Measurements from ENCODE around the gene SHB.

SHB gene

GRCh38 chr9:37960631-37961030, 108.4 kb downstream of the SHB start:
- Histone ChIP-seq H3K27ac (ENCODE audit: low read length) (no peak overlapping the region), H3K9me3 (ENCODE audit: insufficient read depth, low read length) (no peaks in the 10 kb centered on the region), H3K4me2 (ENCODE audit: low read length) (no peak overlapping the region), H3K4me3 (ENCODE audit: low read length) (no peak overlapping the region), H4K20me1 (ENCODE audit: insufficient read depth, low read length) (no peaks in the 10 kb centered on the region), H3K4me1 (ENCODE audit: low read length) (peaks cover 14% of the 10 kb centered on the region), H3K79me2 (ENCODE audit: low read length) (no peaks in the 10 kb centered on the region), H2AFZ (ENCODE audit: low read depth, low read length) (no peak overlapping the region), H3K36me3 (replicated peaks; ENCODE audit: low read depth, low read length) (no peaks in the 10 kb centered on the region), H3K27me3 (ENCODE audit: low read depth, low read length) (no peaks in the 10 kb centered on the region), H3K9ac (ENCODE audit: low read length) (no peak overlapping the region)
- TF ChIP-seq CTCF (IDR thresholded peaks at IDR 0.05; ENCODE audit: low read depth, low read length), result no peak
- no peak for TF ChIP-seq EZH2phosphoT487 (IDR thresholded peaks at IDR 0.05; ENCODE audit: low read depth)

- Histone ChIP-seq H3K9ac (ENCODE audit: low read length) (no peak overlapping the region), H3K79me2 (ENCODE audit: low read length) (no peaks in the 10 kb centered on the region), H3K27me3 (ENCODE audit: low read depth, low read length) (no peaks in the 10 kb centered on the region), H3K4me2 (ENCODE audit: low read length) (no peak overlapping the region), H3K4me1 (ENCODE audit: low read length) (peaks cover 19% of the 10 kb centered on the region), H2AFZ (ENCODE audit: low read depth, low read length) (no peak overlapping the region), H3K9me3 (ENCODE audit: insufficient read depth, low read length) (no peaks in the 10 kb centered on the region), H4K20me1 (ENCODE audit: insufficient read depth, low read length) (no peaks in the 10 kb centered on the region), H3K36me3 (replicated peaks; ENCODE audit: low read depth, low read length) (no peaks in the 10 kb centered on the region), H3K27ac (ENCODE audit: low read length) (no peak overlapping the region), H3K4me3 (ENCODE audit: low read length) (no peak overlapping the region)
- TF ChIP-seq EZH2phosphoT487 (IDR thresholded peaks at IDR 0.05; ENCODE audit: low read depth) (no peak), CTCF (IDR thresholded peaks at IDR 0.05; ENCODE audit: low read depth, low read length) (no peak)
Measured at GRCh38 chr9:37959976-37960375, 109.1 kb downstream of the SHB start.

GRCh38 chr9:37958154-37958553, 110.9 kb downstream of the SHB start:
- Histone ChIP-seq H3K9ac (ENCODE audit: low read length) (no peak overlapping the region), H3K36me3 (replicated peaks; ENCODE audit: low read depth, low read length) (peaks cover under 1% of the 10 kb centered on the region), H3K9me3 (ENCODE audit: insufficient read depth, low read length) (no peaks in the 10 kb centered on the region), H3K4me3 (ENCODE audit: low read length) (no peak overlapping the region), H3K27me3 (ENCODE audit: low read depth, low read length) (no peaks in the 10 kb centered on the region), H4K20me1 (ENCODE audit: insufficient read depth, low read length) (no peaks in the 10 kb centered on the region), H2AFZ (ENCODE audit: low read depth, low read length) (no peak overlapping the region), H3K27ac (ENCODE audit: low read length) (no peak overlapping the region), H3K4me1 (ENCODE audit: low read length) (peaks cover 37% of the 10 kb centered on the region), H3K79me2 (ENCODE audit: low read length) (no peaks in the 10 kb centered on the region), H3K4me2 (ENCODE audit: low read length) (no peak overlapping the region)
- no peak for TF ChIP-seq CTCF (IDR thresholded peaks at IDR 0.05; ENCODE audit: low read depth, low read length)
- TF ChIP-seq EZH2phosphoT487 (IDR thresholded peaks at IDR 0.05; ENCODE audit: low read depth), result no peak

GRCh38 chr9:37957664-37957953, 111.4 kb downstream of the SHB start:
- H3K36me3 ChIP-seq (replicated peaks; ENCODE audit: low read depth, low read length), result peaks cover 6% of the 10 kb centered on the region
- no peak overlapping the region for H3K9ac ChIP-seq (ENCODE audit: low read length)
- no peak overlapping the region for H3K4me2 ChIP-seq (ENCODE audit: low read length)
- H3K9me3 ChIP-seq (ENCODE audit: insufficient read depth, low read length), result no peaks in the 10 kb centered on the region
- H3K27ac ChIP-seq (ENCODE audit: low read length), result no peak overlapping the region
- no peaks in the 10 kb centered on the region for H3K27me3 ChIP-seq (ENCODE audit: low read depth, low read length)
- no peak overlapping the region for H2AFZ ChIP-seq (ENCODE audit: low read depth, low read length)
- peaks cover 43% of the 10 kb centered on the region for H3K4me1 ChIP-seq (ENCODE audit: low read length)
- no peaks in the 10 kb centered on the region for H4K20me1 ChIP-seq (ENCODE audit: insufficient read depth, low read length)
- no peak overlapping the region for H3K4me3 ChIP-seq (ENCODE audit: low read length)
- no peaks in the 10 kb centered on the region for H3K79me2 ChIP-seq (ENCODE audit: low read length)
- TF ChIP-seq EZH2phosphoT487 (IDR thresholded peaks at IDR 0.05; ENCODE audit: low read depth) (no peak), CTCF (IDR thresholded peaks at IDR 0.05; ENCODE audit: low read depth, low read length) (no peak)
